IMR-90 (cell line): ENCODE data around the gene CXCL17. TPM values are rescaled to one million over a fixed set of nuclear protein-coding genes. Genes with fewer than 3 reads are reported as not detected.

ENCODE experiments used
- ATAC-seq: fragments of 200-7000 bp; cut with Tn5 transposase; 2 replicates; pipeline ENCODE4 v1.9.1; 2020; ENCODE audit warnings: low read depth, mild to moderate bottlenecking, moderate library complexity
- BruUV-seq: library from RNA; stranded (reverse); fragments of 400-500 nt; replicated peaks from 2 replicates; lab custom pipeline; 2021; lab: Mats Ljungman, UMichigan
- CTCF ChIA-PET: fragments of 300-600 bp; formaldehyde crosslinking; extraction: SDS; loops from one replicate; lab custom pipeline; 2021; ENCODE audit warnings: antibody characterized with exemption; lab: Yijun Ruan, JAX
- POLR2A ChIA-PET: fragments of 300-600 bp; sonication (Branson Sonifier 250); formaldehyde crosslinking; loops from one replicate; lab custom pipeline; 2022; ENCODE audit warnings: antibody characterized with exemption; ENCODE audit not compliant: unreplicated experiment; lab: Charles Lee
- DNase-seq: peaks from one replicate; pipeline ENCODE4 v3.0.0; 2013
- H2AFZ ChIP-seq: replicated peaks from 2 replicates; pipeline ENCODE3; 2013; ENCODE audit warnings: low read length, mild to moderate bottlenecking; ENCODE audit not compliant: poor library complexity
- H2AK5ac ChIP-seq: 2 replicates; pipeline ENCODE4 v1.6.1; 2013; ENCODE audit warnings: low read depth, low read length, inconsistent platforms
- H2AK9ac ChIP-seq: replicated peaks from 2 replicates; pipeline ENCODE3; 2013; ENCODE audit warnings: mild to moderate bottlenecking, low read depth, low read length, moderate library complexity; ENCODE audit not compliant: poor library complexity
- H2BK120ac ChIP-seq: 2 replicates; pipeline ENCODE4 v1.6.1; 2013; ENCODE audit warnings: low read depth, low read length, inconsistent platforms
- H2BK15ac ChIP-seq: 3 replicates; pipeline ENCODE4 v1.6.1; 2013; ENCODE audit warnings: low read depth, low read length, inconsistent platforms
- H2BK20ac ChIP-seq: 2 replicates; pipeline ENCODE4 v1.6.1; 2013; ENCODE audit warnings: low read depth, mild to moderate bottlenecking, inconsistent platforms, low read length, moderate library complexity
- H2BK5ac ChIP-seq: 2 replicates; pipeline ENCODE4 v1.6.1; 2013; ENCODE audit warnings: mild to moderate bottlenecking, low read depth, low read length, inconsistent platforms; ENCODE audit not compliant: poor library complexity, severe bottlenecking
- H3K14ac ChIP-seq: replicated peaks from 2 replicates; pipeline ENCODE4 v1.6.1; 2013; ENCODE audit warnings: low read depth, low read length, inconsistent platforms
- H3K18ac ChIP-seq: 2 replicates; pipeline ENCODE4 v1.6.1; 2013; ENCODE audit warnings: low read depth, low read length, control low read depth
- H3K23ac ChIP-seq: 2 replicates; pipeline ENCODE4 v1.6.1; 2013; ENCODE audit warnings: low read depth, low read length, inconsistent platforms
- H3K27ac ChIP-seq: 2 replicates; pipeline ENCODE4 v1.5.1; 2013; ENCODE audit warnings: mild to moderate bottlenecking, control low read depth, low read length; ENCODE audit not compliant: insufficient read depth
- H3K27me3 ChIP-seq: 2 replicates; pipeline ENCODE4 v1.6.1; 2013; ENCODE audit warnings: low read length; ENCODE audit not compliant: control insufficient read depth, insufficient read depth
- H3K36me3 ChIP-seq: 2 replicates; pipeline ENCODE4 v1.6.1; 2013; ENCODE audit warnings: low read length, mixed read lengths; ENCODE audit not compliant: control insufficient read depth, insufficient read depth
- H3K4ac ChIP-seq: 2 replicates; pipeline ENCODE4 v1.6.1; 2013; ENCODE audit warnings: low read depth, low read length, inconsistent platforms
- H3K4me1 ChIP-seq: 2 replicates; pipeline ENCODE4 v1.6.1; 2013; ENCODE audit warnings: low read length, mixed read lengths; ENCODE audit not compliant: control insufficient read depth, insufficient read depth
- H3K4me2 ChIP-seq: 2 replicates; pipeline ENCODE4 v1.6.1; 2013; ENCODE audit warnings: low read depth, mild to moderate bottlenecking, control low read depth, low read length, moderate library complexity
- H3K4me3 ChIP-seq: 2 replicates; pipeline ENCODE4 v1.5.1; 2013; ENCODE audit warnings: low read depth, mild to moderate bottlenecking, control low read depth, low read length, moderate library complexity; ENCODE audit not compliant: insufficient read depth
- H3K56ac ChIP-seq: 2 replicates; pipeline ENCODE4 v1.6.1; 2013; ENCODE audit warnings: low read length, inconsistent platforms; ENCODE audit not compliant: insufficient read depth; ENCODE audit errors: extremely low read depth
- H3K79me1 ChIP-seq, 2 experiments: 2 replicates each; pipeline ENCODE4 v1.6.1; 2013; ENCODE audit warnings: low read length in 2 of 2, inconsistent platforms in 1 of 2, low read depth in 1 of 2
- H3K9ac ChIP-seq: 2 replicates; pipeline ENCODE4 v1.6.1; 2013; ENCODE audit warnings: low read depth, low read length, control low read depth
- H3K9me1 ChIP-seq: 2 replicates; pipeline ENCODE4 v1.6.1; 2013; ENCODE audit warnings: low read length, inconsistent platforms; ENCODE audit not compliant: insufficient read depth
- H3K9me3 ChIP-seq: 2 replicates; pipeline ENCODE4 v1.6.1; 2013; ENCODE audit warnings: low read length; ENCODE audit not compliant: control insufficient read depth, insufficient read depth
- H4K20me1 ChIP-seq: 2 replicates; pipeline ENCODE4 v1.6.1; 2013; ENCODE audit warnings: low read length, inconsistent platforms; ENCODE audit not compliant: insufficient read depth
- H4K5ac ChIP-seq: 2 replicates; pipeline ENCODE4 v1.6.1; 2013; ENCODE audit warnings: mild to moderate bottlenecking, low read depth, low read length, control low read depth
- H4K8ac ChIP-seq, 2 experiments: 2 replicates each; pipeline ENCODE4 v1.6.1; 2013; ENCODE audit warnings: low read depth in 2 of 2, low read length in 2 of 2, control low read depth in 1 of 2, inconsistent platforms in 1 of 2
- H4K91ac ChIP-seq: 2 replicates; pipeline ENCODE4 v1.6.1; 2013; ENCODE audit warnings: low read depth, low read length, inconsistent platforms; ENCODE audit not compliant: insufficient read depth
- BHLHE40 ChIP-seq: fragments of 150-350 bp; IDR thresholded peaks from 2 replicates; pipeline ENCODE4 v1.6.1; 2016; ENCODE audit warnings: mild to moderate bottlenecking, low read depth, low read length
- CHD1 ChIP-seq: IDR thresholded peaks from 2 replicates; pipeline ENCODE4 v1.6.1; 2012; ENCODE audit warnings: low read depth, low read length, improper control_type of control experiment
- MAFK ChIP-seq: IDR thresholded peaks from 2 replicates; pipeline ENCODE4 v1.6.1; 2012; ENCODE audit warnings: low read depth, low read length, improper control_type of control experiment
- MAZ ChIP-seq: IDR thresholded peaks from 2 replicates; pipeline ENCODE4 v1.6.1; 2012; ENCODE audit warnings: low read depth, mild to moderate bottlenecking, low read length, improper control_type of control experiment, moderate library complexity, borderline replicate concordance
- RCOR1 ChIP-seq: IDR thresholded peaks from 2 replicates; pipeline ENCODE4 v1.6.1; 2012; ENCODE audit warnings: mild to moderate bottlenecking, low read length, improper control_type of control experiment; ENCODE audit not compliant: insufficient replicate concordance
- RFX5 ChIP-seq: IDR thresholded peaks from 2 replicates; pipeline ENCODE4 v1.8.0; 2012; ENCODE audit warnings: low read depth, mild to moderate bottlenecking, low read length, moderate library complexity
- SMC3 ChIP-seq: fragments of 150-350 bp; IDR thresholded peaks from 2 replicates; pipeline ENCODE4 v1.6.1; 2016; ENCODE audit warnings: low read depth, mild to moderate bottlenecking, antibody characterized with exemption, low read length, moderate library complexity
- WGBS, 2 experiments: methylation state at CpG; one replicate each; pipeline versions ENCODE4 v1.1.5 to v1.1.7; 2013; ENCODE audit warnings: missing lambda C conversion rate in 2 of 2; ENCODE audit not compliant: insufficient read length in 1 of 2; ENCODE audit errors: extremely low coverage in 2 of 2; 5-methylcytosine and 5-hydroxymethylcytosine counted together
- dilution Hi-C: fragments of 300-500 bp; cut with HindIII; formaldehyde crosslinking; loops from one replicate; pipeline ENCODE4 v1.14.3; 2018; ENCODE audit warnings: low sequenced_read_pairs; ENCODE audit not compliant: unreplicated experiment
- in situ Hi-C: fragments of 300-500 bp; cut with MboI; formaldehyde crosslinking; loops from 3 replicates; pipeline ENCODE4 v1.14.3; 2019; ENCODE audit warnings: low sequenced_read_pairs, inconsistent platforms, mixed read lengths
- intact Hi-C: fragments of 100-400 bp; cut with micrococcal nuclease; formaldehyde crosslinking; loops from 2 replicates; pipeline ENCODE4 v1.10.0; 2022
- polyA plus RNA-seq, 3 experiments: library from polyadenylated mRNA; depleted of rRNA; stranded (reverse); fragments of >200 nt; gene quantifications; 2 replicates each; pipeline ENCODE4 v1.2.3, GENCODE V29; 2012; ENCODE audit warnings: low replicate concordance in 1 of 3
- total RNA-seq: library from RNA; depleted of rRNA; stranded (reverse); fragments of >200 nt; gene quantifications from 2 replicates; pipeline ENCODE4 v1.2.3, GENCODE V29; 2012
- TF ChIP-seq, protein P1 (sequence below): fragments of 150-350 bp; IDR thresholded peaks from 2 replicates; pipeline ENCODE4 v1.6.1; 2016; ENCODE audit warnings: low read depth, mild to moderate bottlenecking, low read length, moderate library complexity, borderline replicate concordance
- TF ChIP-seq, protein P2 (sequence below): fragments of 150-350 bp; IDR thresholded peaks from 2 replicates; pipeline ENCODE4 v1.6.1; 2017; ENCODE audit warnings: mild to moderate bottlenecking, antibody characterized with exemption, low read length, low read depth
- TF ChIP-seq, protein P3 (sequence below): conservative IDR thresholded peaks from 2 replicates; pipeline ENCODE4 v1.5.1; 2012; ENCODE audit warnings: mild to moderate bottlenecking, low read depth, low read length, improper control_type of control experiment

CXCL17 gene
- total and polyA plus RNA-seq, 2 of the 4 experiments (the other 2 are of a cell fraction) = not detected

DNA sequence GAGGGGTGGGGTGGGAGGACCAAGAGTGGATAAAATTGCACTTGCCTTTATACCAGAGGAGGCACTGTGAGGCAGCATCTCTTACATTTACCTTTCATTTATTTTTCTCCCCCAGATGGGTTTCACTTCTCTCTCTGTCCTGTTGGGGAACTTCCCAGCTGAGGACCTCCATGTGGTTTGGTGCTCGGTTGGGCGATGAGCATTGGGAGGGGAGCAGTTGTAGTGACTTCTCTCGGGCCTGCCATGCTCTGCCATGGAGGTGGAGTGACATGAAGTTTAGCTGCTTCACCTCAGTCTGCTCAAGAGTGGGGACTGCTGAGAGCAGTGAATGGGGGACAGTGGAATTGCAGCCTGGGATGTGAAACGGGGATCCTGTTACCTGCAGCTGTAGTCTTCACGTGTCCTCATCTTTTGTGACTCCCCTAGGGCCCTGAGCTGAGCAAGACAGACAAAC lies 23.1 kb upstream of the CXCL17 start:
- Histone ChIP-seq H3K4me1 (peaks cover 6% of the 10 kb centered on the region; the same call in 1 of the 2 replicates), H2AFZ (no peak overlapping the region), H3K14ac (no peak overlapping the region), H3K18ac (no peak overlapping the region), H4K91ac (no peak overlapping the region), H3K9me1 (peaks cover 4% of the 10 kb centered on the region; the same call in 1 of the 2 replicates), H3K56ac (no peak overlapping the region), H3K9ac (no peak overlapping the region), H3K9me3 (no peaks in the 10 kb centered on the region), H2BK5ac (no peak overlapping the region), H4K20me1 (no peaks in the 10 kb centered on the region), H3K4me2 (no peak overlapping the region), H3K79me1 (no peaks in the 10 kb centered on the region), H2BK120ac (no peak overlapping the region), H2BK15ac (no peak overlapping the region), H2AK9ac (no peak overlapping the region), H3K27me3 (peaks cover 2% of the 10 kb centered on the region), H2BK20ac (no peak overlapping the region), H3K27ac (no peak overlapping the region), H3K36me3 (no peaks in the 10 kb centered on the region), H4K5ac (no peak overlapping the region), H3K4me3 (no peak overlapping the region), H2AK5ac (no peak overlapping the region), H3K4ac (no peak overlapping the region), H4K8ac (no peak overlapping the region), H3K23ac (no peak overlapping the region)
- intact Hi-C loops = no loop called here
- CTCF ChIA-PET = interaction anchor here (0.9 kb wide), 1 partner anchor 27 kb away, joined by 5 read pairs; no protein-coding TSS in a partner anchor
- in situ Hi-C loops = no loop called here
- ATAC-seq = no peak
- BruUV-seq = no TSS peak
- 33% methylated on average over 1 of the region's 5 CpGs; no CpG with 5 or more reads in 1 of the 2 experiments for WGBS, 2 experiments
- TF ChIP-seq RCOR1 (no peak), MAFK (no peak), BHLHE40 (no peak), RFX5 (no peak), CHD1 (no peak), SMC3 (no peak), MAZ (no peak)
- TF ChIP-seq, protein P1, sequence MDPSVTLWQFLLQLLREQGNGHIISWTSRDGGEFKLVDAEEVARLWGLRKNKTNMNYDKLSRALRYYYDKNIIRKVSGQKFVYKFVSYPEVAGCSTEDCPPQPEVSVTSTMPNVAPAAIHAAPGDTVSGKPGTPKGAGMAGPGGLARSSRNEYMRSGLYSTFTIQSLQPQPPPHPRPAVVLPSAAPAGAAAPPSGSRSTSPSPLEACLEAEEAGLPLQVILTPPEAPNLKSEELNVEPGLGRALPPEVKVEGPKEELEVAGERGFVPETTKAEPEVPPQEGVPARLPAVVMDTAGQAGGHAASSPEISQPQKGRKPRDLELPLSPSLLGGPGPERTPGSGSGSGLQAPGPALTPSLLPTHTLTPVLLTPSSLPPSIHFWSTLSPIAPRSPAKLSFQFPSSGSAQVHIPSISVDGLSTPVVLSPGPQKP = no peak
- TF ChIP-seq, protein P2, sequence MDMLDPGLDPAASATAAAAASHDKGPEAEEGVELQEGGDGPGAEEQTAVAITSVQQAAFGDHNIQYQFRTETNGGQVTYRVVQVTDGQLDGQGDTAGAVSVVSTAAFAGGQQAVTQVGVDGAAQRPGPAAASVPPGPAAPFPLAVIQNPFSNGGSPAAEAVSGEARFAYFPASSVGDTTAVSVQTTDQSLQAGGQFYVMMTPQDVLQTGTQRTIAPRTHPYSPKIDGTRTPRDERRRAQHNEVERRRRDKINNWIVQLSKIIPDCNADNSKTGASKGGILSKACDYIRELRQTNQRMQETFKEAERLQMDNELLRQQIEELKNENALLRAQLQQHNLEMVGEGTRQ = no peak
- TF ChIP-seq, protein P3, sequence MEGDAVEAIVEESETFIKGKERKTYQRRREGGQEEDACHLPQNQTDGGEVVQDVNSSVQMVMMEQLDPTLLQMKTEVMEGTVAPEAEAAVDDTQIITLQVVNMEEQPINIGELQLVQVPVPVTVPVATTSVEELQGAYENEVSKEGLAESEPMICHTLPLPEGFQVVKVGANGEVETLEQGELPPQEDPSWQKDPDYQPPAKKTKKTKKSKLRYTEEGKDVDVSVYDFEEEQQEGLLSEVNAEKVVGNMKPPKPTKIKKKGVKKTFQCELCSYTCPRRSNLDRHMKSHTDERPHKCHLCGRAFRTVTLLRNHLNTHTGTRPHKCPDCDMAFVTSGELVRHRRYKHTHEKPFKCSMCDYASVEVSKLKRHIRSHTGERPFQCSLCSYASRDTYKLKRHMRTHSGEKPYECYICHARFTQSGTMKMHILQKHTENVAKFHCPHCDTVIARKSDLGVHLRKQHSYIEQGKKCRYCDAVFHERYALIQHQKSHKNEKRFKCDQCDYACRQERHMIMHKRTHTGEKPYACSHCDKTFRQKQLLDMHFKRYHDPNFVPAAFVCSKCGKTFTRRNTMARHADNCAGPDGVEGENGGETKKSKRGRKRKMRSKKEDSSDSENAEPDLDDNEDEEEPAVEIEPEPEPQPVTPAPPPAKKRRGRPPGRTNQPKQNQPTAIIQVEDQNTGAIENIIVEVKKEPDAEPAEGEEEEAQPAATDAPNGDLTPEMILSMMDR = no peak
- POLR2A ChIA-PET = no interaction called here
- dilution Hi-C loops = no loop called here
- no peak for DNase-seq
